Cerebellar cortex (tissue), 1 donor: ENCODE data around the gene TSPAN33.
A peak's percentile ranks its signal among the peaks of the same experiment; 100 is the strongest.
"Not testable (repeated sequence)": the region's sequence is repeated elsewhere in the genome, so short reads cannot be mapped to it uniquely, and the experiment has no call there.

Experiments
- DNase-seq: peaks from one replicate; pipeline ENCODE4 v3.0.0-alpha.2; 2015; ENCODE audit warnings: low spot score

Gene TSPAN33

GRCh38 chr7:129144095-129144833 is at the start of gene TSPAN33:
Gene TSPAN33, plus strand, starts transcription at chr7:129144707. Its CDS starts 274 bp downstream, at chr7:129144981.
- DNase-seq, result peak; percentile 88

- no peak for DNase-seq
These were observed 49.2 kb upstream of the TSPAN33 start for GRCh38 chr7:129095258-129095657.

GRCh38 chr7:129098409-129099084 is 46.0 kb upstream of the TSPAN33 start:
- DNase-seq, result no peak

GRCh38 chr7:129100827-129101166 is 43.7 kb upstream of the TSPAN33 start:
- no peak for DNase-seq

- no peak for DNase-seq
These were observed 42.8 kb upstream of the TSPAN33 start for GRCh38 chr7:129101746-129102145.

GRCh38 chr7:129103561-129104324 is 40.8 kb upstream of the TSPAN33 start:
- no peak for DNase-seq

- no peak for DNase-seq
These were observed 35.9 kb upstream of the TSPAN33 start for GRCh38 chr7:129108581-129108980.

GRCh38 chr7:129110258-129110981 is 34.1 kb upstream of the TSPAN33 start:
- no peak for DNase-seq

- DNase-seq, result no peak
These were observed 33.5 kb upstream of the TSPAN33 start for GRCh38 chr7:129110982-129111376.

- no peak for DNase-seq
These were observed 28.8 kb upstream of the TSPAN33 start for GRCh38 chr7:129115676-129116075.

GRCh38 chr7:129118182-129118581 is 26.3 kb upstream of the TSPAN33 start:
- DNase-seq, result no peak

- no peak for DNase-seq
These were observed 25.5 kb upstream of the TSPAN33 start for GRCh38 chr7:129118976-129119375.

GRCh38 chr7:129121501-129122077 is 22.9 kb upstream of the TSPAN33 start:
- not testable (repeated sequence) for DNase-seq

GRCh38 chr7:129122078-129122750 is 22.3 kb upstream of the TSPAN33 start:
- DNase-seq, result no peak

GRCh38 chr7:129122751-129123509 is 21.6 kb upstream of the TSPAN33 start:
- DNase-seq, result no peak

- DNase-seq, result no peak
These were observed 21.0 kb upstream of the TSPAN33 start for GRCh38 chr7:129123510-129123857.

- DNase-seq, result no peak
These were observed 18.2 kb upstream of the TSPAN33 start for GRCh38 chr7:129126314-129126713.

- no peak for DNase-seq
These were observed 17.4 kb upstream of the TSPAN33 start for GRCh38 chr7:129127154-129127553.

GRCh38 chr7:129127601-129128000 is 16.9 kb upstream of the TSPAN33 start:
- no peak for DNase-seq

GRCh38 chr7:129134356-129134987 is 10.0 kb upstream of the TSPAN33 start:
- DNase-seq, result no peak
